ENCODE data around the gene ARHGAP26.

DNA sequence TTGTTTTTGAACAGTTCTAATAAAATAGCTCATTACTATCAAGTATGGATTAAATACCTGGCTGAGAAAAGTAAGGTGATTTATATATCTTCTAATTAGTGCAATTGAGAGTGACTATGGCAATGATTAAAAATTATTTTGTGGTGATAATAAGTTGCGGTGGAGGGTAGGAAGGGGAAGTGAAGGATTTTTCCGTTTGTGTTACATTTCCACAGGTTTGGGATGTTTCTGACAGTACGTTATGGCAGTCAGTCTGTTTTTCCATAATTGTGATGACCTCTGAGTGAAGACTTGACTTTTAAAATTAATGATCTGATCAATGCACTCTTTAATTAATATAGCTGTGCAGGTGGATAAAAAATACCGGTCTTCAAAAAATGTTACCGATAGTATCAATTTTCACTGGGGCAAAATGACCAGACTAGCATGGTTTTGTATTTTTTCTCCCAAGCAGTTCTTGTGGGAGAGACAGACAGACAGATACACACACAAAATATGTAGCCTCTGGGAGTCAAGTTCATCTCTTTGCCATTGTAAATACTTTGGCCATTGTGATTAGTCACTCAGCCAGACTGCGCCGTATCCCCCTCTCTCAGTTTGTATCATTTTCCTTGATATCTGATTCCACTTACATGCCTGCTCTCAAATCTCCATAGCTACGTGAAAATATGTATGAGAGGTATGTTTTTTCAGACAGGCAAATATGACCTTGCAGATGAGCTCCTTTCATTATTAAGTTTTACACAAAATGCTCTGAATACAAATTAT, 60.2 kb downstream of the ARHGAP26 start:
- TF ChIP-seq, protein P1, sequence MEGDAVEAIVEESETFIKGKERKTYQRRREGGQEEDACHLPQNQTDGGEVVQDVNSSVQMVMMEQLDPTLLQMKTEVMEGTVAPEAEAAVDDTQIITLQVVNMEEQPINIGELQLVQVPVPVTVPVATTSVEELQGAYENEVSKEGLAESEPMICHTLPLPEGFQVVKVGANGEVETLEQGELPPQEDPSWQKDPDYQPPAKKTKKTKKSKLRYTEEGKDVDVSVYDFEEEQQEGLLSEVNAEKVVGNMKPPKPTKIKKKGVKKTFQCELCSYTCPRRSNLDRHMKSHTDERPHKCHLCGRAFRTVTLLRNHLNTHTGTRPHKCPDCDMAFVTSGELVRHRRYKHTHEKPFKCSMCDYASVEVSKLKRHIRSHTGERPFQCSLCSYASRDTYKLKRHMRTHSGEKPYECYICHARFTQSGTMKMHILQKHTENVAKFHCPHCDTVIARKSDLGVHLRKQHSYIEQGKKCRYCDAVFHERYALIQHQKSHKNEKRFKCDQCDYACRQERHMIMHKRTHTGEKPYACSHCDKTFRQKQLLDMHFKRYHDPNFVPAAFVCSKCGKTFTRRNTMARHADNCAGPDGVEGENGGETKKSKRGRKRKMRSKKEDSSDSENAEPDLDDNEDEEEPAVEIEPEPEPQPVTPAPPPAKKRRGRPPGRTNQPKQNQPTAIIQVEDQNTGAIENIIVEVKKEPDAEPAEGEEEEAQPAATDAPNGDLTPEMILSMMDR (IDR thresholded peaks at IDR 0.05; ENCODE audit: low read depth, low read length, poor library complexity, severe bottlenecking): no peak
- TF ChIP-seq EZH2phosphoT487 (IDR thresholded peaks at IDR 0.05; ENCODE audit: borderline replicate concordance, low read length): no peak

Data from DOHH2 (cell line).